Hematopoietic multipotent progenitor cell treated with erythropoietin and hydrocortisone succinate and interleukin-3 and kit ligand, for 4 days (in vitro differentiated cells): Measurements from ENCODE around the gene CNTNAP5.

Source experiments
- DNase-seq: peaks from one replicate; pipeline ENCODE4 v3.0.0-alpha.2; 2015

CNTNAP5 gene

GRCh38 chr2:124740636-124741035 is 715.5 kb downstream of the CNTNAP5 start:
- DNase-seq = no peak

GRCh38 chr2:124753842-124754241 is 728.8 kb downstream of the CNTNAP5 start:
- DNase-seq = no peak

GRCh38 chr2:124755386-124755785 is 730.3 kb downstream of the CNTNAP5 start:
- DNase-seq = no peak

- no peak for DNase-seq
Observed at GRCh38 chr2:124756048-124756447, 731.0 kb downstream of the CNTNAP5 start.

- DNase-seq = no peak
Observed at GRCh38 chr2:124762388-124762787, 737.3 kb downstream of the CNTNAP5 start.

- no peak for DNase-seq
Observed at GRCh38 chr2:124763611-124764010, 738.5 kb downstream of the CNTNAP5 start.

- no peak for DNase-seq
Observed at GRCh38 chr2:124774781-124775180, 749.7 kb downstream of the CNTNAP5 start.

GRCh38 chr2:124776332-124776731 is 751.2 kb downstream of the CNTNAP5 start:
- DNase-seq = no peak

GRCh38 chr2:124778076-124778475 is 753.0 kb downstream of the CNTNAP5 start:
- no peak for DNase-seq

GRCh38 chr2:124796647-124797046 is 771.6 kb downstream of the CNTNAP5 start:
- no peak for DNase-seq

GRCh38 chr2:124797049-124797448 is 772.0 kb downstream of the CNTNAP5 start:
- no peak for DNase-seq

GRCh38 chr2:124798551-124798950 is 773.5 kb downstream of the CNTNAP5 start:
- DNase-seq = no peak

GRCh38 chr2:124804014-124804940 is 779.2 kb downstream of the CNTNAP5 start:
- peak; percentile 65 for DNase-seq

GRCh38 chr2:124805060-124805459 is 780.0 kb downstream of the CNTNAP5 start:
- no peak for DNase-seq

- DNase-seq = peak; percentile 9
Observed at GRCh38 chr2:124810132-124810531, 785.0 kb downstream of the CNTNAP5 start.

GRCh38 chr2:124814968-124815745 is 790.1 kb downstream of the CNTNAP5 start:
- no peak for DNase-seq

GRCh38 chr2:124816007-124816406 is 790.9 kb downstream of the CNTNAP5 start:
- no peak for DNase-seq

GRCh38 chr2:124822516-124822915 is 797.4 kb downstream of the CNTNAP5 start:
- no peak for DNase-seq

GRCh38 chr2:124824441-124824840 is 799.4 kb downstream of the CNTNAP5 start:
- DNase-seq = no peak

GRCh38 chr2:124832521-124832920 is 807.4 kb downstream of the CNTNAP5 start:
- no peak for DNase-seq

GRCh38 chr2:124834331-124834730 is 809.2 kb downstream of the CNTNAP5 start:
- DNase-seq = no peak

- DNase-seq = no peak
Observed at GRCh38 chr2:124835331-124835730, 810.2 kb downstream of the CNTNAP5 start.

- no peak for DNase-seq
Observed at GRCh38 chr2:124836416-124836815, 811.3 kb downstream of the CNTNAP5 start.

- DNase-seq = no peak
Observed at GRCh38 chr2:124837496-124837895, 812.4 kb downstream of the CNTNAP5 start.
